Kidney capillary endothelial cell (primary cell): ENCODE measurements around the gene PARVG.

Experiments used
- DNase-seq: peaks from one replicate; pipeline ENCODE4 v3.0.0-alpha.2; 2018; ENCODE audit warnings: low spot score

PARVG gene

DNA sequence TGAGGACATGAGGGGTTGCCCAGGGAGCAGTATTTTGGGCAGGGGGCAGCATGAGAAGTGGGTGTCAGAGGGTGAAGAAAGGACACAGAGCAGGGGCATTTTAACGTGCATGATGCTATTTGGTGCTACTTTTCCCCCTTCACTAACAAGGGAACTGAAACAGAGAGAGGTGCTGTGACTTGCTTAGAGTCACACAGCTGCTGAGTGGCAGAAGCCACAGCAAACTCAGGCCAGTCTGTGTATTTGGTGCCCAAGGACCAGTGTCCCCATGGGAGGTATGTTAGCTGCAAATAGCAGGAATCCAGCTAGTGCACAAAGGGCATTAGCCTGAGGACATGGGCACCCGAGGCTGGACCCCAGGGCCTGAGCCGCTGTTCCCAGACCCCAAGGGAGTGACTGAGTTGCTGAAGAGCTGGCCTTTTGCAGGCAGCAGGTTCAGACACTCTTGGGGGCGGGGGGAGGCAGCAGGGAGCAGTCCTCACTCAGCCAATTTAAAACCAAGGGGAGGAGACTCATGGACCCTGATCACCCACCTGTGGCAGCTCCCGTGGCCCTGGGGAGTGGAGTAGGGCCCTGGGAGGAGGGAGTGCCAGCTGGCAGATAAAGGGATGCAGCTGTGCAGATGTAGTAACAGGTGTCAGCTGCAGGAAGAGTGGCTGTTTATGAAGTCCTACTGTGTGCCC is 14.6 kb downstream of the PARVG start:
- DNase-seq = no peak

DNA sequence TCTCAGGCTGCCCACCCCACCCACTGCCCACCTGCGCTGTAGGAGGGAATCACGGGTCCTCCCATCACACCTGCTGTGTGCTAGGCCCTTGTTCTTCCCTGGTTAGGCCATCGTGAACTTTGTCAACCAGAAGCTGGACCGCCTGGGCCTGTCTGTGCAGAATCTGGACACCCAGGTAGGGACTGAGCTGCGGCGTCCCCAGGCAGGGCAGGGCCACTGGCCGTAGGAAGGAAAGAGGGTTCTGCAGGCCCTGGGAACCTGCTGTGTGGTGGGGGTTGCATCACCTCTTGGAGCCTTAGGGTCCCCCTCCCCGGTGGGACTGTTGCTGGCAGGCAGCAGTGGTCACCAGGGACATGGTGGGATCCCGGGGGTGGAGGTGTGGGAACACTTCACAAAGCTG is 15.5 kb downstream of the PARVG start:
- DNase-seq = no peak

DNA sequence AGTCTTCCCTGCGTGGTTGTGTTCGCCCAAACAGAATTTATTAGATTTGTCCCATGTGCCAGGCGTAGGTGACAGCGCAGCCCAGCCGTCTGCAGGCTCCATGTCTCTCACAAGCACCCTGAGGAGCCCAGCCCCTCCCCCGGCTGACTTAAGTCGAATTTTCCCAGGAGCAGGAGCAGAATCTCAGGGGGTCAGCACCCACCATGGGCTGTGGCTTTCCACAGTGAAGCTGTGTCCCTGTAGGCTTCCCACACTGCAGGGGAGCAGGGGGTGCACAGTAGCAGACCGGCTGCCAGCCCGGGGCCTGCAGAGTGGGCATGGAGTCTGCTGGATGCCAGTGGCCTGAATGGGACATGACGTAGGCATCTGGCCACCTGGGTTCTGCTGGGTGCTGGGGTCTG is 16.0 kb downstream of the PARVG start:
- DNase-seq = no peak

DNA sequence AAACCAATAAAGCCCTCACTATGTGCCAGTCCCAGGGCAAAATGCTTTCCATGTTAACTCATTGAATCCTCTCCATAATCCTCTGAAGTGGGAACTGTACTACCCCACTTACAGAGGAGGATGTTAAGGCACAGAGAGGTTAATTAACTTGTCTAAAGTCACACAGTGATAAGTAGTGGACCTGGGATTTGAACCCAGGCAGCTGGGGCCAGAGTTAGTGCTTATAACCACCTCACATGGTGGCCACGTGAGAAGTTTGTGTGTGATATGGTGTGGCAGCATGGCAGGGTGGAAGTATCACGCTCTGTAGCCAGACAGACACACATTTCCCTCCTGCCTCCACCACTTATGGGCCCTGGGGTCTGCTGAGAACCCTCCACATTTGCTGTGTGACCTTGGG is 16.5 kb downstream of the PARVG start:
- no peak for DNase-seq

DNA sequence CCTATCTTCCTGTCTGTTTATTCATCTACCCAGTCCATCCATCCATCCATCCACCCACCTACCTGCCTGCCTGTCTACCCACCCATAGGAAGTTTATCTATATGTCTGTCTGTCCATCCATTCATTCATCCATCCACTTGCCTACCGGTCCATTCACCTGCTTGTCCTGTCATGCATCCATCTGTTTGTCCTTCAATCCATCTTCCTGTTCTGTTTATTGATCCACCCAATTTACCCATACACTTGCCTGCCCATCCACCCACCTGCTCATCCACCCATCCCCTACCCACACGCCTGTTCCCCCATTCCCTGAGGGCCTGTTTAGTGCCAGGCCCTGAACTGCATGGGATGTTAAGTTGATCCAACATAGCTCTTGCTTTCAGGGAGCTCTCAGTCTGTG is 18.4 kb downstream of the PARVG start:
- DNase-seq = no peak

DNA sequence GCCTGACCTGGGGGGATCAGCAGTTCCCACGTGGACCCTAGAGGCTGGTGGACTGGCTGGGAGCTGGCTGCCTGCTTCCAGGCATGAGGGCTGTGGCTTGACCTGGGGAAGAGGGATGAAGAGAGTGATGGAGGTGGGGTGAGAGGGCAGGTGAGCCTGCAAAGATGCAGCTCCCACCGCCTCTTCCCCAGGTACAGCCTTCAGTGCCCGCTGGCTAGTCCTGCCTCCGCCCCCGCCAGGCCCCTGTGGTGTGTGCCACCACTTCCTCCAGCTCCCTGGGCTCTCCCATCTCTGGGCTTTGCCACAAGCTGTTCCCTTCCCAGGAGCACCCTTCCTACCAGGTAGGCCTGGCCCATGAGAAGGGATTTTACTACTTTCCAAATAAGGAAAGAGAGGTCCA is 19.1 kb downstream of the PARVG start:
- no peak for DNase-seq

DNA sequence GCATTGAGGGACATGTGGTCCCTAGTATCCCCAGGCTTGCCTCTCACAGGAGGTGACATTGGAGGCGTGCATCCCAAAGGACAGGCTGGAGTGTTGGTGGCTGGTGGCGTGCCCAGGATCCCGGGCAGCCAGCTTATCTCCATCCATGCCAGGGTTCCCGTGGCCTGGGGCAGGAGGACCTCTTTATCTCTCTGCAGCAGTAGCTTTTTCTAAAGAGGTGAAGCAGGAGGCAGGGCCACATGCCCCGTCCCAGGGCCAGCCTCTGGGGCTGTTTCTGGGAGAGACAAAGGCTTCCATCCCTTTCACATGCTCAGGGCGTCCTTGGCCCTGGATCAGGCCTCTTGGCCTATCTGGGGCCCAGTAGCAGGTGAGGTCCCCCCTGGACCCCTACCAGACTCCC is 19.7 kb downstream of the PARVG start:
- DNase-seq = no peak

DNA sequence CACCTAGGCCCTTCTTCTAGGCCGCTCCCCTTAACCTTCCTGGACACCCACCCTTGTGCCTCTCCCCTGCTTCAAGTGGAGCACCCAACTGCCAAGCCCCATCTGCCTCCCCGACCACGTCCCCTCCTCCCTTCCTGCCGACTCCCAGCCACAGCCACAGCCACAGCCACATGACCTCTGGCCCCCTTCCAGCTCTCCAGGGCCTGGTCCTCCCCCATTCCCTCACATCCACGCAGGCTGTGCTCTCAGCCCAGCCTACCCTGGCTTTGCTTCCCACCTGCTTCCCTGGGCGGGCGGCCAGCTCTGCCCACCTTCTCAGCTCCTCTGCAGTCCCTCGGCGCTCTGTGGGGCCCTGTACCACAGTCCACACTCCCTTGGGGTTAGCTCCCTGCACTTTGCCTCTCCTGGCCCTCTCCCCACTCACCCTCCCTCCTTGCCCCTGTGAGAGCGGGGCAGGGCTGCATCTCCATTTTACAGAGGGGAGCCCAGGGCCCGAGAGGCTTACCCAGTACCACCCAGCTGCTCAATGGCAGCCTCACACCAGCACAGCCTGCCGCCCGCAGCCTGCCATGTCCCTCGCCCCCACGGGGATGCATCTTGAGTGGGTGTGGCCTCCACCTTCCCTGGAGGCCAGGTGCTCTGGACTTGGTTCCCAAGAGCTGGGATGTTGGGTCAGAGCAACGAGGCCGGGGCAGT is 20.3 kb downstream of the PARVG start:
- DNase-seq = no peak

DNA sequence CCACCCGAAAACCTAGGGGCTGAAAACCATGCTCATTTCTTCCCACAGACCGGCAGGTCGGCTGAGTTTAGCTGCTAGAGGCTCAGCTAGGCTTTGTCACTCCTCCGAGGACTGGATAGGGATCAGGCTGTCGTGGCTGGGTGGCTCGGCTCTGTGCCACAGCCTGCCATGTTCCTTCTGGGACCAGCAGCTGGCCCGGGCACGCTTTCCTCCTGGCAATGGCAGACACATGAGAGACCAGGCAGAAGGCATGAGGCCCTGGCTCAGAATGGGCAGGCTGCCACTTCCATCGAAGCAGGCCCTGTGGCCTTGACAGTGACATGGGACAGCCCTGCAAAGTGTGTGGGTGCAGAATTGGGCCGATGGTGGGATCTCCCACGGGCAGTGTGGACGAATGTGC is 20.9 kb downstream of the PARVG start:
- DNase-seq = no peak

DNA sequence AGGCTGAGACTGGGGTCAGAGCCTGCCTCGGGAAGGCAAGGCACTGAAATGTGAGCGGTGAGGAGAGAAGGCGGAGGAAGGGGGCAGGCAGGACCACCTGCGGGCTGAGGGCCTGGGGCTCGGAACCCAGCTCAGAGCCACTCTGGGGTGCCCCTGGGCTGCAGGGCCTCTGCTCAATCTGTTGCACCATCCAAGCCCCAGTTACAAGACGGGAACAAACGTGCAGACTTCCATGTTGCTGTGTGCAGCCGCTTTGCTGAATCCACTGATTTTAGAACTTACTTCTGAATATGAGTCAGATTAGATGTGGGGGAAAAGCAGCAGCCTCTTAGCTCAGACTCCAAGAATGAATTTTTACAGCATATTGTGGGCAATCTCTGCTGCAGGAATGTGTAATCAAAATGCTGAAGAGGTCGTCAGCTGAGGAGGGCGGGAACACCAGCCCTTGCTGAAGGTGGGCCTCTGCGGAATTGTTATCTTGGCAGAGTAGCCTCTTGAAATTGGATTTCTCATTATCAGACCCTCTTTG is 21.6 kb downstream of the PARVG start:
- no peak for DNase-seq

DNA sequence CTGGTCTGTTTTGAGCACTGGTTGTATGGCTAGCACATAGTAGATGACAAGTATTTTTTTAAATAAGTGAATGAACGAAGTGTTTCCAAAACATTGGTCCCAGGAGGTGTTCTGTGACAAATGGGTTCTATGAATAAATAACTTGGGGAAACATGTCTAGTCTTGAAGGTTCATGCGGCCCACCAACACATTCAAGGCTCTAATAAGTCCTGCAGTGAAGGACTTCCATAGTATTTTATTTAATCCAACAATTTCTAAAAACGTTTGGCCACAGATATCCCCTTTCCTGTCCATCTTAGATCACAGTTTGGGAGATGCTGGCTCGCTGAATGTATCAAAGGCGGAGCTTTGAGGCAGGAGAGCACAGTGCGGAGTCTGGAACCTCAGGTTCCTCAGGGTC is 22.5 kb downstream of the PARVG start:
- DNase-seq = no peak

DNA sequence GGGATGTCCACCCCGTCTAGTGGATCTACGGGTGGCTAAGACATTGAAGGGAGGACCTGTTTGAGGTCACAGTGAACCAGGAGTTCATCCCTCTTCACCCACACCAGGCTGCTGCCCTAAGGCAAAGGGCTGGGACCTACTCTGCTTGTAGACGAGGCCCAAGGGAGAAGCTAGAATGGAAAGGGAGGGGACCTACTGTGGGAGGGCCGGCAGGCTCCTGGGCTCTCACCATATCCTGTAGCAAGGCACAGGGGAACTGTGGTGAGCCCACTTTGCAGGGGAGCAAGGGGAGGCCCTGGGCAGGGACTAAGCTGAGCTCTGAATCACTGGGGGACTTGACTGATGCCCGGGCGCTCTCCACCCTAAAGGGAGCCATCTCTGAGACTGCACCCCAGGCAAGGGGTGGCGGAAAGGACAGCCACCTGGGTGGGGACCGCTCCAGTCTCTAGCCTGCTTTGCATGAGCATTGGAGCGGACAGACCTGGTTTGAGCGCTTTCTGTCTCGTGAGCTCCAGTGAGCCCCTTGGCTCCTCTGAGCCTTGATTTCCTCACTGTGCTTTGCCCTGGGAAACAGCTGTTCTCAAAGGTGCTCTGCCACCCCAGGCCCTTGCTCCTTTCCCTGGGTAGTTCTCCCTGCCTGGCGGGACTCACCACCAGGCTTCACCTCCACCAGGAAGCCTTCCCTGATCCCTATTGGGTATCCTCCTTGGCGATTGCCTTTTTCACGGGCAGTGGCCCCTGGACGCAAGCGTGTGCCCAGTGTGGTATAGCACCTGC is 24.2 kb downstream of the PARVG start:
- no peak for DNase-seq

DNA sequence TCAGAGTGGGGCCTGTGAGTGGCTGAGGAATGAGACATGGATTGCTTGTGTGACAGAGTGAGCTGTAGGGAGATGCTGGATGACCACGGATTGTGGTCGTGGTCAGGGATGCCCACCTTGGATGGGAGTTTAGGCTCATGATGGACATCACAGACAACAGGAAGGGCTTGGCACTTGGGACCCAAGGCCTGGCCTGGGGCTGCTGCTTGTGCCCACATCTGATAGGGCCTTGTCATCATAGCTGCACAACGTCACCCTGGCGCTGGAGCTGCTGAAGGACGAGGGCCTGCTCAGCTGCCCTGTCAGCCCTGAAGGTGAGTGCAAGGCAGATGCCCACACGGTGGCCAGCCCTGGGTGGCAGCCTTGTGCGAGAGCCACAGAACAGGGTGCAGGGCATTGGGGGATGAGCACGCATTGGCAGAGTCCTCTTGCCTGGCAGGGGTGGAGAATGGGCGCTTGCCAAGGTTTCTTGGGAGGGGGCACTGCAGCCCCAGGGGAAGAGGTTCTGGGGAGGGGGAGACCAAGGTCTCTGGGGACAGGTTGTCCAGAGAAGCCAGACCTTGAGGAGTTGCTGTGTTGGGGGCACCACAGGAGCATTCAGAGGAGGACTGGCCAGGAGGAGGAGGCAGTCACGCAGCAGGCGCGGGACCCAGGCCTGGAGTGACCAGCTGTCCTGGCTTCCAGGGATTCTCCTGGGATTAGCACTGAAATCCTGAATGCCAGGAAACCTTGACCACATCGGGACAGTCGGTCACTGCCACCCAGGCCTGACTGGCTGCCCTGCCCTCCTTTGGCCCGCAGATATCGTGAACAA is 25.0 kb downstream of the PARVG start:
- no peak for DNase-seq

DNA sequence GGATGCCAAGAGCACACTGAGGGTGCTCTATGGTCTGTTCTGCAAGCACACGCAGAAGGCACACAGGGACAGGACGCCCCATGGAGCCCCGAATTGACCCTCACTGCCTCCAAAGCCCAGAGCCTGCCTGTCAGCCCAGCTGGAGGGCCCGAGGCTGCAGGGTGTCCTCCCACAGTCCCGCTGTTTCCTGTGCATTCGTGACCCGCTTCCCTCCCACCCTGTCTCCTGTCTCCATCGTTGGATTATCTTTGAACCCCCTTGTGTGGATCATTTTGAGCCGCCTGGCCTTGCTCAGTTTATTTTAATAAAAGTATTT is 25.6 kb downstream of the PARVG start:
- no peak for DNase-seq

DNA sequence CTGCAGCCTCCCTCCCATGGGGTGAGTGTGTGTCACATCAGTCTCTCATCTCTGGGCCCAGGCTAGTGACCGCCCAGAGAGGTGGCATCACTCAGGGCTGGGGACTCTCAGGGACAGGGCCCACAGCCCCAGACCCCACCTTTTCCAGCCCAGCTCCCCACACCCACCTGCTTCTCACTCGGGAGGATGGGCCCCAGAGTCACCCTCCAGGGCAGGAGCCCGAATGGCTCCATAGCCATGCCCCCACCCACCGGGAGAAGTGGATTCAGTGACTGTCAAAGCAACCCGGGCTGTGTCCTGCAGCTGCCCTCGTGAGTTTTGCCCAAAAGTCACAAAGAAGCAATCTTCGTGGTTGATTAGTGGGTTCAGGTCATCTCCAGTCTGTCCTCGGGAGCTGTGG is 26.0 kb downstream of the PARVG start:
- DNase-seq = no peak

DNA sequence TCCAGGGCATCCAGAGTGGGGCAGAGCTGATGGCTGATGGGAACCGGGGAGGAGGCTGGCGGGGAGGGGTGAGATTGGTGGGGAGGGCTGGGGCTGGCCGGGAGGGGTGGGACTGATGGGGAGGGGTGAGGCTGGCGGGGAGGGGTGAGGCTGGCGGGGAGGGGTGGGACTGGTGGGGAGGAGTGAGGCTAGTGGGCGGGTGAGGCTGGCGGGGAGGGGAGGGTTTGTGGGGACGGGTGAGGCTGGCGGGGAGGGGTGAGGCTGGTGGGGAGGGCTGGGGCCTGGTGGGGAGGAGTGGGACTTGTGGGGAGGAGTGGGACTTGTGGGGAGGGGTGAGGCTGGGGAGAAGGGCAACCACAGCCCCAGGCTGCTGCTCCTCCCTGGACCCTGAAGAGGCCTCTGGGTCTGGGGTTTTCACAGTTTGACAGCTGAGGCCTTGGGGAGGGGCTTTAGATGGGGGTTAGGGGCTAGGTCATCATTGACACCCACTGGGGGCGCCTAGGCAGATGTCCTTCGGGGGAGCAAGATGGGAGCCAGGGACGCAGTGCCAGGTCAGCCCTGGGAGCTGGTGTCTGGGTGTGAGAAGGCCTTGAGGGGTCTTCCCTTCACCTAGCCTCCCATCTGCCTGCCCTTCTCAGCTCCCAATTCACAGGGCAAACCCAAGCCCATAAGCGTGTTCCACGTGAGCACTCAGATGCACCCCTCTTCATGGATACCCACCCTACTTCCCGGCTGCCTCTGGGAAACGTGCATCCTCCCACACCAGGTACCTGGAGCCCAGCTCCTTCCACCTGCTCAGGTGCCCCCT is 26.7 kb downstream of the PARVG start:
- no peak for DNase-seq

DNA sequence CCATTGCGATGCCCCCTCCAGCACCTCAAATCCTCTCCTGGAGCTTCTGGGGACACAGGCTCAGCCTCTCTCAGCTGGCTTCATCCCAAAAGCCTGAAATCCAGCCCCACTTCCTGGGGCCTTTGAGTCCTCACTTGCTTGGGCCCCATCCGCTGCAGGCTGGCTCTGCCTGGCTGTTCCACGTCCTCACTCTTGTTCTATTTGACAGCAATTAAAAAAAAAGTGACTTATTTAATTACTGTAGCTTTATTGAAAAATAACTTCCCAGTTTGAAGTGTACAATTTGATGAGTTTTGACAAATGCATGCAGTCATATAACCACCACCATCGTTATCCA is 27.2 kb downstream of the PARVG start:
- no peak for DNase-seq

DNA sequence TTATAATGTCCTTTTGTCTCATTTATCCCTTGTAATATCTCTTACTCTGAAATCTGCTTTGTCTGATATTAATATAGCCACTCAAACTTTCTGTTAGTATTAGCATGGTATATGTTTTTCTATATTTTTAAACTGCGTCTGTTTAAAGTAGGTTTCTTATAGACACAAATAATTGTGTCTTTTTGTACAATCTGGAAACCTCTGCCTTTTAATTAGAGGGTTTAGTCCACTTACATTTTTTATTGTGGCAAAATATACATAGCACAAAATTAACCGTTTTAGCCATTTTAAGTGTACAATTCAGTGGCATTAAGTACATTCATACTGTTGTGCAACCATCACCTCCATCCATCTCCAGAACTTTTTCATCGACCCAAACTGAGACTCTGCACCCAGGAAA is 28.6 kb downstream of the PARVG start:
- no peak for DNase-seq

DNA sequence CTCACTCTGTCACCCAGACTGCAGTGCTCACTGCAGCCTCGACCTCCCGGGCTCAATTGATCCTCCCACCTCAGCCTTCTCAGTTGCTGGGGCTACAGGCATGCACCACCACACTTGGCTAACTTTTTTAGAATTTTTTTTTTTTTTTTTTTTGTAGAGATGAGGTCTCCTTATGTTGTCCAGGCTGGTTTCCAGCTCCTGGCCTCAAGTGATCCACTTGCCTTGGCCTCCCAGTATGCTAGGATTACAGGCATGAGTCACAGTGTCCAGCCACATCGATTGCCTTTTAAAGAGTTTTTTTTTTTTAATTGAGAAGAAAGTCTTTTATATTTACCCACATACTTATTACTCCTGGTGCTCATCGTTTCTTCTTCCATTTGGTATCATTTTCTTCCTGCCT is 30.0 kb downstream of the PARVG start:
- DNase-seq = no peak

DNA sequence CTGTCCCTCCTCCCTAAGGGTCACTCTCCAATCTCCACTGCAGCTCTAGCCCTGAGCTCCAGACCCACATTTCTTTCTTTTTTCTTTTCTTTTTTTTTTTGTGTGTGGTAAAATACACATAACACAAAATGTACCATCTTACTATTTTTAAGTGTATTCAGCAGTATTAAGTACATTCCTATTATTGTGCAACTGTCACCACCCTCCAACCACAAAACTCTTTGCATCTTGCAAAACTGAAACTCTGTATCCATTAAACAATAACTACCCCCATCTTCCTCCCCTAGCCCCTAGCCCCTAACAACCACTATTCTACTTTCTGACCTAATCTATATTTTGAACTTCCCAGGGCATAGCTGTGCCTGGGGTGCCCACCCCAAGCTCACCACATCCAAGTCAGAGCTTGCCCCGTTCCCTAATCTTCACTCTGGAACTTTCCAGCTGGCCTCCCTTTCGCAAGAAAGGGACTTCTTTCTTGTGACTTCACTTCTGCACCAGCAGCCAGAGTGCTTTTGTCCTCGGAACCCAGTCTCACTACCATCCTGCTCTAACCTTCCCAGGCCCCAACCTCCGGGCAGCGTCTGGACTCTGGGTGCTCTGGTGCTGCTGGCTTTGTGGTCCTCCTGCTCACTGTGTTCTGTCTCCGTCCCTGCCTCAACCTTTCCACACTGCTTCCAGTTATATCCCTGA is 30.7 kb downstream of the PARVG start:
- no peak for DNase-seq
